HepG2 (cell line): ENCODE results near the gene SPRYD3. TPM values are rescaled to one million over a fixed set of nuclear protein-coding genes. Genes with fewer than 3 reads are reported as not detected.

Experiments
- ARNTL ChIP-seq: sonication (generic); formaldehyde crosslinking; IDR thresholded peaks from 2 replicates; pipeline ENCODE4 v1.4.0; 2020; ENCODE audit warnings: mild to moderate bottlenecking, missing genetic modification reagents
- ATAD3A ChIP-seq: sonication (generic); formaldehyde crosslinking; IDR thresholded peaks from 2 replicates; pipeline ENCODE4 v1.4.0; 2020; ENCODE audit warnings: missing genetic modification reagents
- ATRX ChIP-seq: sonication (generic); formaldehyde crosslinking; IDR thresholded peaks from 2 replicates; pipeline ENCODE4 v1.4.0; 2020; ENCODE audit warnings: missing genetic modification reagents, borderline replicate concordance
- BRCA1 ChIP-seq: sonication (generic); formaldehyde crosslinking; IDR thresholded peaks from 2 replicates; pipeline ENCODE4 v1.4.0; 2020; ENCODE audit warnings: missing genetic modification reagents
- CAMTA2 ChIP-seq: sonication (generic); formaldehyde crosslinking; IDR thresholded peaks from 2 replicates; pipeline ENCODE4 v1.4.0; 2020; ENCODE audit warnings: mild to moderate bottlenecking, missing genetic modification reagents, borderline replicate concordance
- CHD4 ChIP-seq: fragments of 200-600 bp; sonication (generic); IDR thresholded peaks from 2 replicates; pipeline ENCODE4 v1.7.0; 2017; ENCODE audit warnings: mild to moderate bottlenecking, low read length, borderline replicate concordance
- EED ChIP-seq: sonication (generic); formaldehyde crosslinking; IDR thresholded peaks from 2 replicates; pipeline ENCODE4 v1.5.0; 2020; ENCODE audit warnings: mild to moderate bottlenecking, missing genetic modification reagents
- HCFC1 ChIP-seq: fragments of 150-350 bp; IDR thresholded peaks from 2 replicates; pipeline ENCODE4 v1.6.1; 2014; ENCODE audit warnings: low read depth, low read length
- MTA3 ChIP-seq: sonication (generic); formaldehyde crosslinking; IDR thresholded peaks from 2 replicates; pipeline ENCODE4 v1.4.0; 2020; ENCODE audit warnings: missing genetic modification reagents
- MXI1 ChIP-seq: IDR thresholded peaks from 3 replicates; pipeline ENCODE4 v1.6.1; 2012; ENCODE audit warnings: low read depth, low read length, inconsistent platforms, borderline replicate concordance
- NAIF1 ChIP-seq: sonication (generic); formaldehyde crosslinking; IDR thresholded peaks from 2 replicates; pipeline ENCODE4 v1.5.0; 2020; ENCODE audit warnings: mild to moderate bottlenecking, missing genetic modification reagents, borderline replicate concordance
- NCOA5 ChIP-seq: sonication (generic); formaldehyde crosslinking; IDR thresholded peaks from 2 replicates; pipeline ENCODE4 v1.4.0; 2020; ENCODE audit warnings: missing genetic modification reagents
- NRL ChIP-seq: sonication (generic); formaldehyde crosslinking; IDR thresholded peaks from 2 replicates; pipeline ENCODE4 v1.5.0; 2020; ENCODE audit warnings: missing genetic modification reagents, mild to moderate bottlenecking, moderate library complexity, borderline replicate concordance
- SRY ChIP-seq: sonication (generic); formaldehyde crosslinking; IDR thresholded peaks from 2 replicates; pipeline ENCODE4 v1.8.0; 2022; ENCODE audit warnings: mild to moderate bottlenecking, missing genetic modification reagents
- TARDBP ChIP-seq: sonication (generic); formaldehyde crosslinking; IDR thresholded peaks from 2 replicates; pipeline ENCODE4 v1.8.0; 2022; ENCODE audit warnings: mild to moderate bottlenecking, missing genetic modification reagents
- ZFP36L1 ChIP-seq: sonication (generic); formaldehyde crosslinking; IDR thresholded peaks from 2 replicates; pipeline ENCODE4 v1.8.0; 2022; ENCODE audit warnings: mild to moderate bottlenecking, missing genetic modification reagents, moderate library complexity
- ZNF224 ChIP-seq: sonication (generic); formaldehyde crosslinking; IDR thresholded peaks from 2 replicates; pipeline ENCODE4 v1.5.0; 2020; ENCODE audit warnings: mild to moderate bottlenecking, missing genetic modification reagents
- ZNF598 ChIP-seq: sonication (generic); formaldehyde crosslinking; IDR thresholded peaks from 2 replicates; pipeline ENCODE4 v1.5.1; 2020; ENCODE audit warnings: mild to moderate bottlenecking, missing genetic modification reagents, borderline replicate concordance
- ZSCAN9 ChIP-seq: IDR thresholded peaks from 2 replicates; pipeline ENCODE4 v1.6.1; 2016; ENCODE audit warnings: borderline replicate concordance
- polyA plus RNA-seq, 8 experiments: library from polyadenylated mRNA; depleted of rRNA in 3 of 8; stranded (reverse) in 7 of 8; unstranded in 1 of 8; fragments of >200 nt; fragmentation: Illumina TruSeq in 4 of 8; extraction: Trizol in 4 of 8; gene quantifications; 2 replicates each; pipeline versions ENCODE4 v1.2.1 to v1.2.3, GENCODE V29; 2011 to 2016; ENCODE audit warnings: low read depth in 4 of 8, missing spikeins in 1 of 8, mixed read lengths in 1 of 8; ENCODE audit not compliant: insufficient read depth in 1 of 8
- total RNA-seq, 5 experiments: library from RNA; depleted of rRNA; stranded (reverse); fragments of >200 nt; fragmentation: Illumina TruSeq; extraction: Trizol; gene quantifications; 2 replicates each; pipeline ENCODE4 v1.2.3, GENCODE V29; 2016; ENCODE audit warnings: low read depth in 1 of 5
- TF ChIP-seq, protein P1 (sequence below): IDR thresholded peaks from 2 replicates; pipeline ENCODE4 v1.6.1; 2016
- TF ChIP-seq, protein P2 (sequence below): sonication (generic); formaldehyde crosslinking; IDR thresholded peaks from 2 replicates; pipeline ENCODE4 v1.4.0; 2020; ENCODE audit warnings: missing genetic modification reagents
- TF ChIP-seq, protein P3 (sequence below): sonication (generic); formaldehyde crosslinking; IDR thresholded peaks from 2 replicates; pipeline ENCODE4 v1.4.0; 2020; ENCODE audit warnings: missing genetic modification reagents

SPRYD3 gene
- total and polyA plus RNA-seq, 2 of the 13 experiments (the other 11 are each of a cell fraction or from before 2014, with no cell fraction given), result 9.0 to 9.2 TPM

DNA sequence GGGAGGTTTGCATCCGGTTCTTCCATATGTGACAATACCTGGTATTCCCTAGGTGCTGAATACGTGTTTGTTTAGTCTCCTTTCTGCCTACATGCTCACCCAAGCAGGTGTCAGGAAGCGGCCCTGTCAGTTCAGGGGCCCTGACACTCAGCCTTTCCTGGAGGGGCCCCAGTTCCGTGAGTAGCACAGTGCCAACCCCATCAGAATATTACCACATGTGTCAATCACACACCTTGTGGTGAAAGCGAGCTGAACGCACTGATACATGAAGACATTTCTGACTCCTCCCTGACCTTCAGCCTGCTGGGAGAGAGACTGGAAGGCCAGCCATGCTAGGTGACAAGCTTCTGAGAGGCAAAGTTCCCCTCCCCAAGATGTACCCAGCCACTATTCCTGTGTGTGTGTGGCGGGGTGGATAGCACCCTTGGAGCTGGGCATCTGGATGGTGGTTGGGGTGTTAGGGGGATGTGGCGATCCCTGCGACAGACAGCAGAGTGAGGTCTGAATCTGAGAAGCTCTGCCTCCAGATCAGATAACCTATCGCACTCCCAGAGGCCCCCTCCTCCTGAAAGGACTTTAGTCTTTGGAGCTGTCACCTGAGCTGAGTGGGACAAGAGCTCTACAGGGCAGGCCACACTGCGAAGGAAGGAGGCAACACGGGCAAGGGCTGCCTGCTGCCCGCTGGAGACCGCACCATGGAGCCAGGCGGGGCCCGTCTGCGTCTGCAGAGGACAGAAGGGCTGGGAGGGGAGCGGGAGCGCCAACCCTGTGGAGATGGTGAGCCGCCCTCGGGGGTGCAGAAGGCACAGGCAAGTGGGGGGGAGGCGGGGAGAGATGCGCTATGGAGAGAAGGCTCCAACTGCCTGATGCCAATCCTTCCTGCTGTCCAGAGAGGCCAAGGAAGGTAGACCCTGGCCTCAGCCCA, 24.0 kb upstream of the SPRYD3 start, which contains the start of gene SOAT2 (continued):
- TF ChIP-seq MXI1 (0 out of 3 replicates have a peak, but pooled peaks have one; percentile 42), HCFC1 (no peak), BRCA1 (CRISPR knock-in tag) (no peak), SRY (CRISPR knock-in tag) (no peak), CHD4 (no peak), MTA3 (CRISPR knock-in tag) (no peak), ZFP36L1 (CRISPR knock-in tag) (no peak; the same call in 1 of the 2 replicates), EED (no peak), ATRX (CRISPR knock-in tag) (no peak), TARDBP (CRISPR knock-in tag) (0 out of 2 replicates have a peak, but pooled peaks have one; percentile 9), ZNF224 (CRISPR knock-in tag) (no peak), ATAD3A (CRISPR knock-in tag) (no peak), CAMTA2 (no peak), NCOA5 (CRISPR knock-in tag) (no peak), ZSCAN9 (CRISPR knock-in tag) (no peak), NAIF1 (no peak), ZNF598 (no peak), ARNTL (CRISPR knock-in tag) (0 out of 2 replicates have a peak, but pooled peaks have one; percentile 16), NRL (CRISPR knock-in tag) (no peak; the same call in 1 of the 2 replicates)
- TF ChIP-seq, protein P1, sequence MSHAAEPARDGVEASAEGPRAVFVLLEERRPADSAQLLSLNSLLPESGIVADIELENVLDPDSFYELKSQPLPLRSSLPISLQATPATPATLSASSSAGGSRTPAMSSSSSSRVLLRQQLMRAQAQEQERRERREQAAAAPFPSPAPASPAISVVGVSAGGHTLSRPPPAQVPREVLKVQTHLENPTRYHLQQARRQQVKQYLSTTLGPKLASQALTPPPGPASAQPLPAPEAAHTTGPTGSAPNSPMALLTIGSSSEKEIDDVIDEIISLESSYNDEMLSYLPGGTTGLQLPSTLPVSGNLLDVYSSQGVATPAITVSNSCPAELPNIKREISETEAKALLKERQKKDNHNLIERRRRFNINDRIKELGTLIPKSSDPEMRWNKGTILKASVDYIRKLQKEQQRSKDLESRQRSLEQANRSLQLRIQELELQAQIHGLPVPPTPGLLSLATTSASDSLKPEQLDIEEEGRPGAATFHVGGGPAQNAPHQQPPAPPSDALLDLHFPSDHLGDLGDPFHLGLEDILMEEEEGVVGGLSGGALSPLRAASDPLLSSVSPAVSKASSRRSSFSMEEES, result peak; percentile 61; the same call in 1 of the 2 replicates
- TF ChIP-seq, protein P2, sequence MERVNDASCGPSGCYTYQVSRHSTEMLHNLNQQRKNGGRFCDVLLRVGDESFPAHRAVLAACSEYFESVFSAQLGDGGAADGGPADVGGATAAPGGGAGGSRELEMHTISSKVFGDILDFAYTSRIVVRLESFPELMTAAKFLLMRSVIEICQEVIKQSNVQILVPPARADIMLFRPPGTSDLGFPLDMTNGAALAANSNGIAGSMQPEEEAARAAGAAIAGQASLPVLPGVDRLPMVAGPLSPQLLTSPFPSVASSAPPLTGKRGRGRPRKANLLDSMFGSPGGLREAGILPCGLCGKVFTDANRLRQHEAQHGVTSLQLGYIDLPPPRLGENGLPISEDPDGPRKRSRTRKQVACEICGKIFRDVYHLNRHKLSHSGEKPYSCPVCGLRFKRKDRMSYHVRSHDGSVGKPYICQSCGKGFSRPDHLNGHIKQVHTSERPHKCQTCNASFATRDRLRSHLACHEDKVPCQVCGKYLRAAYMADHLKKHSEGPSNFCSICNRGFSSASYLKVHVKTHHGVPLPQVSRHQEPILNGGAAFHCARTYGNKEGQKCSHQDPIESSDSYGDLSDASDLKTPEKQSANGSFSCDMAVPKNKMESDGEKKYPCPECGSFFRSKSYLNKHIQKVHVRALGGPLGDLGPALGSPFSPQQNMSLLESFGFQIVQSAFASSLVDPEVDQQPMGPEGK, result peak; percentile 86
- TF ChIP-seq, protein P3, sequence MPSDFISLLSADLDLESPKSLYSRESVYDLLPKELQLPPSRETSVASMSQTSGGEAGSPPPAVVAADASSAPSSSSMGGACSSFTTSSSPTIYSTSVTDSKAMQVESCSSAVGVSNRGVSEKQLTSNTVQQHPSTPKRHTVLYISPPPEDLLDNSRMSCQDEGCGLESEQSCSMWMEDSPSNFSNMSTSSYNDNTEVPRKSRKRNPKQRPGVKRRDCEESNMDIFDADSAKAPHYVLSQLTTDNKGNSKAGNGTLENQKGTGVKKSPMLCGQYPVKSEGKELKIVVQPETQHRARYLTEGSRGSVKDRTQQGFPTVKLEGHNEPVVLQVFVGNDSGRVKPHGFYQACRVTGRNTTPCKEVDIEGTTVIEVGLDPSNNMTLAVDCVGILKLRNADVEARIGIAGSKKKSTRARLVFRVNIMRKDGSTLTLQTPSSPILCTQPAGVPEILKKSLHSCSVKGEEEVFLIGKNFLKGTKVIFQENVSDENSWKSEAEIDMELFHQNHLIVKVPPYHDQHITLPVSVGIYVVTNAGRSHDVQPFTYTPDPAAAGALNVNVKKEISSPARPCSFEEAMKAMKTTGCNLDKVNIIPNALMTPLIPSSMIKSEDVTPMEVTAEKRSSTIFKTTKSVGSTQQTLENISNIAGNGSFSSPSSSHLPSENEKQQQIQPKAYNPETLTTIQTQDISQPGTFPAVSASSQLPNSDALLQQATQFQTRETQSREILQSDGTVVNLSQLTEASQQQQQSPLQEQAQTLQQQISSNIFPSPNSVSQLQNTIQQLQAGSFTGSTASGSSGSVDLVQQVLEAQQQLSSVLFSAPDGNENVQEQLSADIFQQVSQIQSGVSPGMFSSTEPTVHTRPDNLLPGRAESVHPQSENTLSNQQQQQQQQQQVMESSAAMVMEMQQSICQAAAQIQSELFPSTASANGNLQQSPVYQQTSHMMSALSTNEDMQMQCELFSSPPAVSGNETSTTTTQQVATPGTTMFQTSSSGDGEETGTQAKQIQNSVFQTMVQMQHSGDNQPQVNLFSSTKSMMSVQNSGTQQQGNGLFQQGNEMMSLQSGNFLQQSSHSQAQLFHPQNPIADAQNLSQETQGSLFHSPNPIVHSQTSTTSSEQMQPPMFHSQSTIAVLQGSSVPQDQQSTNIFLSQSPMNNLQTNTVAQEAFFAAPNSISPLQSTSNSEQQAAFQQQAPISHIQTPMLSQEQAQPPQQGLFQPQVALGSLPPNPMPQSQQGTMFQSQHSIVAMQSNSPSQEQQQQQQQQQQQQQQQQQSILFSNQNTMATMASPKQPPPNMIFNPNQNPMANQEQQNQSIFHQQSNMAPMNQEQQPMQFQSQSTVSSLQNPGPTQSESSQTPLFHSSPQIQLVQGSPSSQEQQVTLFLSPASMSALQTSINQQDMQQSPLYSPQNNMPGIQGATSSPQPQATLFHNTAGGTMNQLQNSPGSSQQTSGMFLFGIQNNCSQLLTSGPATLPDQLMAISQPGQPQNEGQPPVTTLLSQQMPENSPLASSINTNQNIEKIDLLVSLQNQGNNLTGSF, result no peak
